ENCODE data around the gene CD4.

Gene CD4

DNA sequence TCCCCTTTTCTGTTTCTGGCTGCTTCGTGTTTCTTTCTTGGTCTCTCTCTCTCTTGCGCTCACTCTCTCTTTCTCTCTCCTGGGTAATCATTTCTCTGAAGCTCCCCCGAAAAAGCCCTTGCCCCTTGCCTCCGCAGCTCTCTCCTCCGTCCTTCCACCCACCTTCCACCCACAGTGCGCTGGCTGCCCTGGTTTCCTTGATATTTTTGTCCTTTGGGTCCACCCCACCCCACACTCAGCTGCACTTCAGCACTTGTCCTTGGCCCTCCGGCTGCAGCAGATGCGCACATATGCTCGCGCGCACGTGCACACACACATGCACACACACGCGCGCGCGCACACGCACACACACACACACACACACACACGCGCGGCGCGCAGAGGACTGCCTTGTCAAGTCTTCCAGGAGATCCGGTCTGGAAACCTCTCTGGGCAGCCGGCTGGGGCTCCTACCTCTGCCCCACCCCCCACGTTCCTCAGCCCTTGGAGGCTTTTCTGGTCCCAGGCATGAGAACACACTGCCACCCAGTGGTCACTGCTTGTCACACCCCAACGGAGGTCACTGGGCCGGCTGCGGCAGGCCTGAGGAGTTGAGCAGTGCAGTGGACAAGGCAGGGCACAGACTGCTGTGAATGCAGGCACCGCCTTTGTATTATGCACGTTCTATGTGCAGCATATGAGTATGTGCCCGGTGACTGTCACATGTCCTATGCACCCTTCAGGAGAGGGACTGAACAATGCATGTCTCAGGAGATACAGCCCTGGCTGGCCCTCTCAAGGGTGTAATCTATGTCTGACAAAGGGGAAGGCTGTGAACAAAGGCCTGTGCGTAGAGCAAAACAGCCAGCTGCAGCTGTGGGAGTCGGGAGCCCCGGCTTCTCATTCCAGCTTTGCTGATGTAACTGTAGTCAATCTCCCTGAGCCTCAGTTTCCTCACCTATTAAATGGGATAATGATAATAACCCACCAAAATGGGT is 10.5 kb upstream of the CD4 start:
- peak; percentile 77 for DNase-seq

DNA sequence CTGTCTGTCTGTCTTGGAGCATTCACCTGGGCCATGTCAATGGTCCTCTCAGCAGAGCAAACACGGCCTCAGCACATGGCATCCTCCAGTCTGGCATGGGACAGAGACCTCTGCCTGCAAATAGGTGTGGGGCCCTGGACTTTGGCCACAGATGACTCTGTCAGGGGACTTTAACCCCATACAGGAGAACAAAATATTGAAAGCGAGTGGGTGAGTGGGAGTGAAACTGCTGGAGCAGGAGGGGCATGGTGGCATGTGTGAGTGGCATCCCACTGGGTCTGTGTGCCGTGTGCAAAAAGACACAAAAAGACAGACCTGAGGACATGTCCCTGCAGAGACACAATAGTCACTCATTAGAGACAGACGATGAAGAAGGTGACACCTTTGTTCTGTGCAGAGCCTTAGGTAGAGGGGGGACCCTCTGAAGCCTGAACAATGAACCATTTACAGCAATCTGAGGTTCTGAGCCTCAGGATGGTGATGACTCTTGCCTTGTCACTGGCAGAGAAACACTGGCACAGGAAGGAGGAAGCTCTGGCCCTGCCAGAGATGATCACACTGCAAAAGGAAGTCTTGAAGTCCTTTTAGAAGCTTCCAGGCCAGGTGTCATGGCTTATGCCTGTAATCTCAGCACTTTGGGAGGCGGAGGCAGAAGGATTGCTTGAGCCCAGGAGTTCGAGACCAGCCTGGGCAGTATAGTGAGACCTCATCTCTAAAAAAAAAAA is 9.5 kb upstream of the CD4 start:
- DNase-seq, result no peak

DNA sequence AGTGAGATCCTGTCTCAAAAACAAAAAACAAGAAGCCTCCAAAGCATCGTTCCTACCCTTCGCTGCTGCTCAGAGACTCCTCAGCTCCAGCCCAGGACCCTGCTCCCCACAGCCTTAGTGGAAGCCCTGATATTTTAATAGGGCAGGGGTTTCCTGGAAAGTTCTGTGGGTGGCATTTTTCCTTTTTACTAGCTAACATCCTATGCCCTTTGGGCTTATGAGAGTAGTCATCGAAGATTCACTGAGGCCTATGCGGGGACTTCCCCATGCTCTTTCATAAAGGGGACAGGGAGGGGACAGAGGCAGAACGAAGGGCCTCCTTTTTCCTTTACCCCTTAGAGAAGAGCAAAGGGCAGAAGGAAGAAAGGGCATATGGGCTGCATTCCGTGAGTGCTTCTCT is 8.8 kb upstream of the CD4 start:
- no peak for DNase-seq

DNA sequence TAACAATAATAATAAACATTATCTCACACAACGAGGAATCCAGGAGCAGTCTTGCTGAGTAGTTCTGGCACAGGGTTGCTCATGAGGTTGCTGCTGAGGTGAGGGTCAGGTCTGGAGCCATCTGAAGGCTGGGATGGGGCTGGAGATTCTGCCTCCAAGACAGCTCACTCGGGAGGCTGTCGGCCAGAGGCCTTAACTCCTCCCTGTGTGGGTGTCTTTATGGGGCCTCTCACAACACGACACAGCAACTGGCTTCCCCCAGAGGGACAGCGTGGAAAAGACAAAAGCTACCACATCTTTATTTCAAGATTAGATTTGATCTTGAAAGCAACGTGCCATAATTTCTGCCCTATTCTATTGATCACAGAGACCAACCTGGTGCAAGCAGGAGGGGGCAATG is 7.2 kb upstream of the CD4 start:
- no peak for DNase-seq

DNA sequence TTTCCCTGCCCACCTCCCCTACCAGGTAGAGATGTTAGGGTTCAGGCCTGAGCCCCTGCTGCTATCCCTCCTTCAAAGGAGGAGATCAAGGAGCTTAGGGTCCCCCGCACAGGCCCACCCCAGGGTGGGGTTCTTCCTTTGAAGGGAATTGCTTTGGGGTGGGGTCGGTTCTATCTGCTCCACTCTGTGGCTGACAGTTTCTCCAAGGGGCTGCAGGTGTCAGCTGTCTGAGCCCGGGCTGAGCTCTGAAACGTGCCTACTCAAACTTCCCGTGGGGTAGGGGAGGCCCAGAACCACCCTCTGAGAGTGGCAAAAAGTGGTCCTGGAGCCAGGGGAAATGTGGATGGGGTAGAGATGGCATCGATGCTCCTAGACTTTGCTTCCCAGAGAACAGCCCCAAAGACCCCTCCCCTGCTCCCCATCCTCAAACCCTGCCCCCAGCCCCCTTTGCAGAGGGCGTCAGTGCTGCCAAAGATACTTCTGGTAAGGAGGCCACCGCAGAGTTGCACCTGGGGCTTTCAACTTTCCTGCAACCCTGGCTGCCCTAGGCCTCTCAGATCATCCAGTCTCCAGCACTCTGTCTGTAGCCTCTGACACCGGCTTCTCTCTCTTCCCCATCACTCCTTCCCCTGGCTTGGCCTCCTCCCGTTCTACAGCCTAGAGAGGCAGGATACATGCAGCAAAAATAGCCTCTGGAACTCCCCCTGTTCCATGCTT is 6.3 kb upstream of the CD4 start:
- no peak for DNase-seq

DNA sequence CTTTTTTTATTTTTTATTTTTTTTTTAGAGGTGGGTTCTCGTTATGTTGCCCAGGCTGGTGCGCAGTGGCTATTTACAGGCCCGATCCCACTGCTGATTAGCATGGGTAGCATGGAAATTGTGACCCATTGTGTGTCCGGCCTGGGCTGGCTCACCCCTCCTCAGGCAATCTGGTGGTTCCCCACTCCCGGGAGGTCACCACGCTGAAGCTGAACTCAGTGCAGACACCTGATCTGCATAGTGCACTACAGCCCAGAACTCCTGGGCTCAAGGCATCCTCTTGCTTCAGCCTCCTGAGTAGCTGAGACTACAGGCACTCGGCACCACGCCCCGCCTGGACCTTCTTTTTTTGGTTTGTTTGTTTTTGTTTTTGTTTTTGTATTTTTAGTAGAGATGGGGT is 5.5 kb upstream of the CD4 start:
- no peak for DNase-seq

DNA sequence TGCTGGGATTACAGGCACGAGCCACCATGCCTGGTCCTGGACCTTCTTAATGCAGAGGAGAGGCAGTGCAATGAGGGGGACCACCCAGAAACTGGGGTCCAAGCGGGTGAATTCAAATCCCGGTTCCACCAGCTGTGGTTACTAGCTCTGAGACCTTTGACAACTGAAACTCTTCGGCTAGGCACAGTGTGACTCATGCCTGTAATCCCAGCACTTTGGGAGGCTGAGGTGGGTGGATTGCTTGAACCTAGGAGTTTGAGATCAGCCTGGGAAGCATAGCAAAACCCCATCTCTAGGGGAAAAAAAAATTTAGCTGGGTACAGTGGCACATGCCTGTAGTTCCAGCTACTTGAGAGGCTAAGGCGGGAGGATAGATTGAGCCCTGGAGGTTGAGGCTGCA is 5.0 kb upstream of the CD4 start:
- no peak for DNase-seq

DNA sequence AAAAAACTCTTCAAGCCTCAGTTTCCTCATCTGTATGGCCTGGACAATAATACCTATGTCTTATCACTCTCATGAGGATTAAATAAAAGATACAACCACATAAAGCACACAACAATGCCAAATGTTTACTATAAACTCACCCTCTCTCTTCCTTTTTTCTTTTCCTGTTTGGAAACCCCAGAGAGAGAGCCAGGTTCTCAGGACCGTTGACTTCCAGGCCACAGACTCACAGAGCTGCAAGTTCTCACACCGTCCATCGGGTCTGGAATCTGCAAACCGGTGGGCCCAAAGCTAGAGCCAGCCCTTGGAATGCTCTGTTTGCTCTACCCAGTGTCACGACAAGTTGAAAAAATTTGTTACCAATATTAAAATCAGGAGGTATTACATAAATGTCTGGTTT is 4.6 kb upstream of the CD4 start:
- DNase-seq, result no peak

DNA sequence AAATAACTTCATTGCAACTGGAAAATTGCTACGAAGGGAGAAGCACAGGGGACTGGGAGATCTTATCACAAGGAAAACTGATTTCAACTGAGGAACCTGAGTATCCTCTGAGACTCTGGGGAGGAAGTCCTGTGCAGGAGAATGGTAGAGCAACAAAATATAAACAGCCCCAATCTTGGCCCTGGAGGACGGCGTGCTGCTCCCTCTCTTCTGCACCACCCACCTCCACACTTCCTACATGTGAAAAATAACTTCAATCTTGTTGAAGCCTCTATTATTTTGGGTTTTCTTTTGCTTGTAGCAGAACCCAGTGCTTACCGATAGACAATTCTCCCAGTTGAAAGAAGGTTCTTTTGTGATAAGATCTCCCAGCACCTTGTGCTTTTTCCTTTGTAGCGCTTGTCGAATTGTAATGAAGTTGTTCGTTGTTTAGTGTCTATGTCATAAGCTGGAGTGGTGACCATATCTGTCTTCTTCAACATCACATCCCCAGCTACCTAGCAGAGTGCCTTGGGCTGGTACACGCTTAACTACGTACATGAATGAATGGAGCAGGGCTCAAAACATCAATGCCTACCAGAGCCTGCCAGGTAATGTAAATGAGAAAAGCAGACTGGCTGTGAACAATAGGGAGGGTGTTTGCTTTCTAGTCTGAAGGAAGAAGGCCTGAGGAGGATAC is 2.8 kb upstream of the CD4 start:
- no peak for DNase-seq

DNA sequence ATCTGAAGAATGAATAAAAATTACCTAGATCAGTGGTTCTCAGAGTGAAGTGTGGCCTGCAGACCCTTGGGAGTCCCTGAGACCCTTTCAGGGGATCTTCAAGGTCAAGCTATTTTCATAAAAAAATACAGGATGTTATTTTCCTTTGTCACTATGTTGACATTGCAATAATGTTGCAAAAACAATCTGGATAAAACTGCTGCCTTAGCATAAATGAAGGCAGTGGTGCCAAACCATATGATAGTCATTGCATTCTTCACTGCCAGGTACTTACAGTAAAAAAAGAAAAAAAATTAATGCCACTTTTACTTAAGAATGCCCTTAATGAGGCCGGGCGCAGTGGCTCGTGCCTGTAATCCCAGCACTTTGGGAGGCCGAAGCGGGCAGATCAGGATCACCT is 2.0 kb upstream of the CD4 start:
- DNase-seq, result no peak

DNA sequence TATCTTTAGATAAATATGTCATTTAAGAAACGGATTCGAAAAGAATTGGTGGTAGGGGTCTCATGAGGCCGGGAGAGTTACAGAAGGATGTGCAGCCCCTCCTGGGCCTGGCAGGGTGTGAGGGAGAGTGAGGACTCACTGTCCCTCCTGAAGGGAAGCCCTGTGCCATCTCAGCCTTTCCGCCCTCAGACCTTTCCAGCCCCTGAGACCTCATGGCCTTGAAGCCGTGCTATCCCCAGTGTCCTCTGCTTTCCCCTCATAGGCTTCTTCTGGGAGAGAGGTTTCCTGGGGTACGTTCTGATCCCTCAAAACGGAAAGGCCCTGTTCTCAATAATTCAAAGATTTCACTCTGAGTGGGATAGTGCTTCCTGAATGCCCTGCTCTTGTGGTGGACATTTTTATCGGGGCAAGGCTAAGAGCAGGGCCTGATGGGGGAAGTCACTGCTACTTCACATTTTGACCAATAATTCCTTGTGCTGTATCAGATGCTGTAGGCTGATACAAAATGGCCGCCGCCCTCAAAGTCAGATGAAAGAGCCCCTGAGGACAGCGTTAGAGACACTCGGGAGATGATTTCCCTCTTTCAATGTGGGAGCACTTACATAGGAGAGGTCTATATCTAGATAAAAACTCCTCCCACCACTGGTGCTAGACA is 1.3 kb downstream of the CD4 start:
- no peak for DNase-seq

DNA sequence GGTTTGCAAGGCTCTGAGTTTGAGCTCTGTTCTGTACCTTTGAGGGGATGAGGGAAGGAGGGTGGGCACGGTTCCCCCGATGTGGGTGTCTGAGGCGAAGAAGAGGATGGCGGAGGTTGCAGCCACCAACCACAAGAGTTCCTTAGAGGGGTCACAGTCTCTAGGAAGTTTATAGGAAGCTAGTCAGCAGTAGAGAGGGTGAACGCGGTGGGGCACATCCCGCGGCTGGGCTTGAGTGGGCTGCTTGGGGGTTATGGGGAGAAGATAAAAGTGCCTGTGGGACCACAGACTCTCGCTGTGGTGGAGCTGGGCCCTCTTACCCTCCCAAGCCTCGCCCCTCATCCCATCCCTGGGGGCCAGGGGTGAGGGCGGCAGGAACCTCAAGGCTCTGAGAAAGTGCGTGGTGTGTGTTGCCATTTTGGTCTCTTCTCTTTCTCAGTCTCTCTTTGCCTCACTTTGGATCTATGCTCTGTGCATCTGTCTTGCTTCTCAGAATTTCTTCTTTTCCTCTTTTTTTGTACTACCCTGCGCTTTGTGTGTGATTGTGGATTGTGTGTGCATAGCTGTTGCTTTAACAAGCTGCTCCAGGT is 2.7 kb downstream of the CD4 start:
- DNase-seq, result no peak

DNA sequence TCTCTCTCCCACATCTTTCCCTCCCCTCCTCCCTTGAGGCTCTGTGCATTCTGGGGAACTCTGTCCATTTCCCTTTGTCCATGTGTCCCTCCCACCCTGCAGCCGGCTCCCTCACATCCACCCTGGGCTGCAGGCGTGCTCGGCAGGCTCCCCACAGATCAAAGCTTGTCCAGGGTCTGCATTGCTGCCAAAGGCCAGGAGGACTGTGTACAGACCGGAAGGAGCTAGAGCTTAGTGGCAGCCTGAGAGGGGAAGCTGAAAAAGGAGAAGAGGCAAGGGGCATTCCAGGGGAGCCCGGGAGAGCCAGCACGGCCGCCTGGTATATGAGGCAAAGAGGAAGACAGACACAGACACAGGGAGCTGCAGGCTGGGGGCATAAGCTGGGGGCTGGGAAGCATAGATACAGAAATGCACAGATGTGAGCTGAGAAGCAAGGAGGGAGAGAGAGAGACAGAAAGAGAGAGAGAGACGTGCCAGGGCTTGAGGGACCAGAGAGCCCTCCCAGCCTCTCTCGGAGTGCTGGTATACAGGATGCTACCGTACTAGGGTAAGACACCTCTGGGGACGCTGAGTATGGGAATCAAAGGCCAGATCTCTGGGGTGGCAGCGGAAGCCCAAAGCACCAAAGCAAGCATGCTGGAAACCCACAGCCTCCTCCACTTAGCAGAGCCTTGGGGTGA is 3.3 kb downstream of the CD4 start:
- no peak for DNase-seq

DNA sequence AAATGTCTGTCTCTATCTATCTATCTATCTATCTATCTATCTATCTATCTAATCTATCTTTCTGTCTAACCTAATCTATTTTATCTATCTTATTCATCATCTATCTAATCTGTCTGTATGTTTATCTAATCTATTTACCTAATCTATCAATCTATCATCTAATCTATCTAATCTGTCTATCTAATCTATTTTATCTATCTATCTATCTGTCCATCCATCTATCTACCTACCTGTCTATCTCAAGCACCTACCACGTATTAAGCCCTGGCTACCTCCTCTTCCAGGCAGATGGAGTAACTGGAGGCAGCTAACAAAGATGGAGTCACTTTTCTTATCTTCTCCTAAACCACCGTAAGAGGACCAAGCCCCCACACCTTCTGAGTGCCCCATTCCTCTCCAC is 5.8 kb downstream of the CD4 start:
- DNase-seq, result no peak

DNA sequence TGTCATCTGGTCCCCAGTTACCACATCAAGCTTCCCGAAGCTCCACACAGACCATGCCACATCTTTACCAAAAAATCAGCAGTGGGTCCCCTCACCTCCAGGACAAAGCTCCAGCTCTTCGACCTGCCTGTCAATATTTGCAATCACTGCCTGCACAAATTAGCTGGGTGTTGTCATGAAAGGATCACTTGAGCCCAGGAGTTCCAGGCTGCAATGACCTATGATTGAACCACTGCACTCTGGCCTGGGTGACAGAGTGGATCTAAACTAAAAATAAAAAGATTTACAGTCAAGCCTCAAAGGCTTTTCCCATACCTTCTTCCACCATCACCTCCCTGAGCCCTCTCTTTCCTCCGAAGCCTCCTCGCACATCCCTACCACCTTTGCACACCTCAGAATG is 7.2 kb downstream of the CD4 start:
- DNase-seq, result no peak

DNA sequence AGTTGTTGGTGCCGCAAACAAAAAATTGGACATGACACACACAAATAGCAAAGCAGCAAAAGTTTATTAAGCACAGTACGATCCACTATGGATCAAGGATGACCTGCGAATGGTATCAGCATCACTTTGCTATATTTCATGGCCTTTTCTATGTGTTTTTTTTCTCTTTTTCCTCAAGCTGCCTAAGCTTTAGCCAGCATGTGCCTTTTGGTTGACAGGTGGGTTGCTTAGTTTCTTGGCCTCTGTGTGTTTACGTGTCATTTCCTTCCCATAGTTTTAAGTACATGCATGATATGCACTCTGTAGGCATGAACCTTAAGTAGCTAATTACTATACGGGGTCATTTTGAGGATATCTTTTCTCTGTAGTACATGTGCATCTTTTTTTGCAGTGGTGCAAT is 9.8 kb downstream of the CD4 start:
- DNase-seq, result no peak

DNA sequence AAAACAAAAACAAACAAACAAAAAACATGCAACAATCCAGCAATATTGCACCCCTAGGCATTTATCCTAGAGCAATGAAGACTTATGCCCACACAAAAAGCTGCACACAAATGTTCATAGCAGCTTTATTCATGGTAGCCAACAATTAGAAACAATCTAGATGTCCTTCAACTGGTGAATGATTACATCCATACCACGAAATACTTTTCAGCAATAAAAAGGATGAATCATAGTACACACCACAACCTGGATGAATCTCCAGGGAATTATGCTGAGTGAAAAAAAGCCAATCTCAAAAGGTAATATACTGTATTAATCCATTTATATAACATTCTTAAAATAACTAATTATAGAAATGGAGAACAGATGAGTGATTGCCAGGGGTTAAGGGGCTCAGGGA is 17.8 kb downstream of the CD4 start:
- DNase-seq, result no peak

DNA sequence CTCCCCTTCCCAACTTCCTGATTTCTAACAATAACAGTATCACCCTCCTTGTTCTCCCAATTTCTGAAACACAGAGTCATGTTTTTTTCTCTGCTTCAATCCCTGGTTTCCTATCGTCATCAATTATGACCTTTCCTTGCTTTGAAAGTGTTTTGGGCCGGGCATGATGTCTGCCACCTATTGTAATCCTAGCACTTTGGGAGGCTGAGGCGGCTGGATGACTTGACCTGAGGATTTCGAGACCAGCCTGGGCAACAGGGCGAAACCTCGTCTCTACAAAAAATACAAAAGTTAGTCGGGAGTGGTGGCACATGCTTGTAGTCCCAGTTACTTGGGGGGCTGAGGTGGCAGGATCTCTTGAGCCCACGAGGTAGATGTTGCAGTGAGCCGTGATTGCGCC is 19.7 kb downstream of the CD4 start:
- DNase-seq, result no peak

DNA sequence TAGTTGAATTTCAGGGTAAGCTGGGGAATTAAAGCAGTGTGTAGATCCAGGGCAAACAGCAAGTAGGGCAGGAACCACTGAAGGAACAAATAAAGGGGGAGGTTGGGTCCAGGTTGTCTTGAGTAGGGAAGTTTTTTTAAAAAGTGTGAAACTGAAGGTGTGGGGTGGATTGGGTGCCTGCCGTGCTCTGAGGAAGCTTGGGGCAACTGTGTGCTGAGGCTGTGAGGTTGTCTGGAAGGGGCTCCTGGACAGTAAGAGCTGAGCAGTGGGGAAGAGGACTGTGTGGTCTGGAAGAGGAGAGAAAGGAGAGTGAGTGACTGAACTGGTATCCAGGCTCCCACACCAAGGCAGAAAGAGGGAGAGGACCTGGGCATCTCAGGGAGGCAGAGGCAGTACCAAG is 21.4 kb downstream of the CD4 start:
- no peak for DNase-seq

DNA sequence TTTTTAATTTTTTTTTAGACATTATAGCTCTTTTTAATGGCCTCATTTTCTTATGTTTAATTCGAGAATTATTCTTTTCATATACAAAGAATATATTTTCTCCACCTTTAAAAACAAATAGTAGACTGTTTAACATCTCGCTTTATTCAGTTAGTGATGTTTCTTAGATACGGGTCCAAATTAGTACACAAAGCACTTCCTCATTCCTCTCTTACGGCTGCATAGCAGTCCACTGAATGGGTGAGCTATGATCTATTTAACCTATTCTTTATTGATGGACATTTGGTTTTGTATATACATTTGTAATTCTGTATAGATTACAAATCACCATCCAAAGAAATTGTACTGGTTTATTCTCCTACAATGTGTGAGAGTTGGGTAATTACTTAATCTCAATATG is 24.0 kb downstream of the CD4 start:
- DNase-seq, result no peak

DNA sequence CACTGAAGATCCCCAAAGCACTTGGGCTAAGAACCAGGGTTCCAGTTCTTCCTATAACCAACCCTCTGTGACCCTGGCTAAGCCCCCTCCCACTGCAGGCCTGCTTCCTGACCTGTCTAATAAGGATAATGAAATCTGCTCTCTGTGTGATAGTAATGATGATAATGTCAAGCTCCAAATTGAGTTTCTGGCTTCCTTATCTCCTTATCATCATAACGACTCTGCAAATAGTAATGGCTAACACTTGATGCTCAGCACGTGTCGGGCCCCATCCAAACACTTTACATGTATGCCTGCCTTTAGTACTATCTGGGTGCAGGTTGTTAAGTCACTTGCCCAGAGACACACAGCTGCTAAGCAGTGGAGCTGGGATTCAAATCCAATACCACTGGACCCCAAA is 27.3 kb downstream of the CD4 start:
- DNase-seq, result no peak

DNA sequence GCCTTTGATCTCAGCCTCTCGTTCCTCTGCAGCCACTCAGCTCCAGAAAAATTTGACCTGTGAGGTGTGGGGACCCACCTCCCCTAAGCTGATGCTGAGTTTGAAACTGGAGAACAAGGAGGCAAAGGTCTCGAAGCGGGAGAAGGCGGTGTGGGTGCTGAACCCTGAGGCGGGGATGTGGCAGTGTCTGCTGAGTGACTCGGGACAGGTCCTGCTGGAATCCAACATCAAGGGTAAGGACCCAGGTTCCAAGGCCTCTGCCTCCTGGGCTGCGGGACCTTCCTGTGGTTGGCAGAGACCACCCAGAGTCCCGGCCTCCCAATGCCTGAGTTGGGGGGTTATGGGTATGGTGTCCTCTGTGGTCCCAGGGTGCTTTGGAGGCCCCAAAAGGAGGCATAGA is 27.8 kb downstream of the CD4 start:
- DNase-seq, result no peak
